Measurements from ENCODE around the gene TEAD2. TPM values are rescaled to one million over a fixed set of nuclear protein-coding genes. Genes with fewer than 3 reads are reported as not detected.
A peak's percentile ranks its signal among the peaks of the same experiment; 100 is the strongest.
"Not testable (repeated sequence)": the region's sequence is repeated elsewhere in the genome, so short reads cannot be mapped to it uniquely, and the experiment has no call there.

The TEAD2 gene
- total and polyA plus RNA-seq, 3 experiments from 2014 or later, result not detected

DNA sequence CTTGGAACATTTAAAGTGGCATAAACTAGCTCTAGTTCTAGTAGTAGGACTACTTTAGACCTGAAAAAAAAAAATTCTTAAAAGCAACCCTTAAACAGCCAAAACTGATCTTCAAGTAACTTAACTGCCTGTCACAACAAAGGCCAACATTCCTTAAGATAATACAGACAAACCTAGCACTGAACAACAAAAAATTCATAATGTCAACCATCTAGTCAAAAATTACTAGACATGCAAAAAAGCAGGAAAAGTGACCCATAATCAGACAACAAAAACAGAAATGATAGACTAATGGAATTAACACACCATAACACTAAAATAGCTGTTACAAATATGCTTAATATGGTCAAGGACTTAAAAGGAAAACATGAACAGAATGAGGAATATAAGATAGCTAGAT lies 43.9 kb downstream of the TEAD2 start:
- H3K9me3 ChIP-seq (ENCODE audit: low read length), result peaks cover 4% of the 10 kb centered on the region
- no peaks in the 10 kb centered on the region for H3K4me1 ChIP-seq (ENCODE audit: insufficient read depth, low read length)
- ChIA-PET CTCF (interaction anchor here (1.4 kb wide), 1 partner anchor 22 kb away, joined by 3 read pairs; no protein-coding TSS in a partner anchor), POLR2A (interaction anchor here (0.6 kb wide), 1 partner anchor 479 kb away, joined by 3 read pairs; no protein-coding TSS in a partner anchor)
- Mint-ChIP-seq H3K4me1 (peaks cover 8 to 10% (median 8%) of the 10 kb centered on the region in 3 donors), H3K4me3 (no peak overlapping the region), H3K27me3 (no peaks in the 10 kb centered on the region), H3K36me3 (peaks cover 10 to 46% (median 43%) of the 10 kb centered on the region in 3 donors), H3K9me3 (peaks cover 11 to 14% (median 12%) of the 10 kb centered on the region in 5 donors), H3K27ac (no peak overlapping the region)
- no peaks in the 10 kb centered on the region for H3K36me3 ChIP-seq (ENCODE audit: insufficient read depth, low read length)
- DNase-seq, result no peak
- H3K27me3 ChIP-seq (ENCODE audit: insufficient read depth, low read length, poor library complexity, severe bottlenecking), result no peaks in the 10 kb centered on the region
- H3K27ac ChIP-seq (ENCODE audit: low read depth, low read length), result no peak overlapping the region
- no peak overlapping the region for H3K4me3 ChIP-seq (ENCODE audit: low read length)

DNA sequence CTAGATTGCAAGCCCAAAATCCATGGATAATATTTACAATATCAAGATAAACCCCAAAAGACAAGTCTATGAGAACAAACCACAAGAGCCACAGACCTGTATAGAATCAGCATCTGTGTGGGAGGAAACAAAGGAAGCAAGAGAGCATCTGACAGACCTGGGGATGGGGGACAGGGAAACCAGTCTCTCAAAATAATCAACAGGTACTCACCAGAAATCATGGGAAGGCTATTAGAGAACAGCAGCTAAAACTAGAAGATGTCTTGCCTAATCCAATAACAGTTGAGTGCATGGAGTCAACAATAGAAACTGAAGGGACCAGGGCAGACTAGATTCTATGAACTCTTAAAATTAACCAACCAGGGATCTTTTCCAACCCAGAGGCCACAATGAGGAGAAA lies 45.9 kb downstream of the TEAD2 start:
- H3K4me3 ChIP-seq (ENCODE audit: low read length), result no peak overlapping the region
- H3K27me3 ChIP-seq (ENCODE audit: insufficient read depth, low read length, poor library complexity, severe bottlenecking), result no peaks in the 10 kb centered on the region
- ChIA-PET CTCF (interaction anchor here (0.9 kb wide), 1 partner anchor 15 kb away, joined by 3 read pairs; no protein-coding TSS in a partner anchor), POLR2A (no interaction called here)
- no peaks in the 10 kb centered on the region for H3K36me3 ChIP-seq (ENCODE audit: insufficient read depth, low read length)
- DNase-seq, result no peak
- peaks cover 4% of the 10 kb centered on the region for H3K9me3 ChIP-seq (ENCODE audit: low read length)
- no peaks in the 10 kb centered on the region for H3K4me1 ChIP-seq (ENCODE audit: insufficient read depth, low read length)
- Mint-ChIP-seq H3K4me3 (no peak overlapping the region), H3K9me3 (peaks cover 11 to 13% (median 12%) of the 10 kb centered on the region in 5 donors), H3K27ac (no peak overlapping the region), H3K27me3 (no peaks in the 10 kb centered on the region), H3K4me1 (peaks cover 5 to 10% (median 8%) of the 10 kb centered on the region in 3 donors), H3K36me3 (peaks cover 7 to 47% (median 46%) of the 10 kb centered on the region in 3 donors)
- H3K27ac ChIP-seq (ENCODE audit: low read depth, low read length), result no peak overlapping the region

GRCh38 chr19:49315111-49315510 lies 47.1 kb downstream of the TEAD2 start:
- Histone ChIP-seq H3K4me3 (ENCODE audit: low read length) (no peak overlapping the region), H3K27me3 (ENCODE audit: insufficient read depth, low read length, poor library complexity, severe bottlenecking) (no peaks in the 10 kb centered on the region), H3K36me3 (ENCODE audit: insufficient read depth, low read length) (peaks cover 3% of the 10 kb centered on the region), H3K27ac (ENCODE audit: low read depth, low read length) (no peak overlapping the region), H3K4me1 (ENCODE audit: insufficient read depth, low read length) (no peaks in the 10 kb centered on the region), H3K9me3 (ENCODE audit: low read length) (peaks cover 4% of the 10 kb centered on the region)
- H3K27ac Mint-ChIP-seq, result peak overlapping the region in 2 of 8 donors; percentile 70 to 72
- H3K4me1 Mint-ChIP-seq, result peaks cover 5 to 10% (median 8%) of the 10 kb centered on the region in 3 donors
- H3K27me3 Mint-ChIP-seq, result no peaks in the 10 kb centered on the region
- H3K4me3 Mint-ChIP-seq, result no peak overlapping the region
- H3K9me3 Mint-ChIP-seq, result peaks cover 11 to 13% (median 12%) of the 10 kb centered on the region in 5 donors
- CTCF ChIA-PET, result interaction anchor here (0.9 kb wide), 1 partner anchor 14 kb away, joined by 3 read pairs; no protein-coding TSS in a partner anchor
- no peak for DNase-seq
- POLR2A ChIA-PET, result no interaction called here
- peaks cover 18 to 51% (median 49%) of the 10 kb centered on the region in 3 donors for H3K36me3 Mint-ChIP-seq

DNA sequence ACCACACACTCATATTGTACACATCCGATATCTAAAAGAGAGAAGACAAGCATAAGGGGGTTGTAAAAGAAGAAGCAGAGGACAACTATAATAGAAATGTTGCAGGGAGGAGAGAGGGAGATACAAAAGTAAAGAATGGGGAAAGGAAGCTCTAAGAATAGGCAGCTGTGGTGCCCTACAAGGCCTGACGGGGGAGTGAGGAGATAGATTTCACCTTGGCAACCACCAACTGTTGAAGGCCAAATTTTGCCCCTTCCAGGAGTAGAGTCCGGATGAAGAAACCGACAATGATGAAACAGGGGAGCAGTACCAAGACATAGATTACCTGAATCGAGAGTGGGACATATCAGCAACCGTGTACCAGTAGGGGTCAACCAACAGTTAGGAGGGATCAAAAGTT lies 53.1 kb downstream of the TEAD2 start:
- Mint-ChIP-seq H3K27ac (peak overlapping the region in 2 of 8 donors; percentile 1 to 55), H3K9me3 (no peaks in the 10 kb centered on the region), H3K36me3 (peaks cover 18 to 37% (median 20%) of the 10 kb centered on the region in 3 donors), H3K4me3 (no peak overlapping the region), H3K27me3 (no peaks in the 10 kb centered on the region), H3K4me1 (no peaks in the 10 kb centered on the region)
- CTCF ChIA-PET, result no interaction called here
- H3K27ac ChIP-seq (ENCODE audit: low read depth, low read length), result no peak overlapping the region
- no peaks in the 10 kb centered on the region for H3K9me3 ChIP-seq (ENCODE audit: low read length)
- no peak for DNase-seq
- H3K36me3 ChIP-seq (ENCODE audit: insufficient read depth, low read length), result peaks cover 3% of the 10 kb centered on the region
- POLR2A ChIA-PET, result no interaction called here
- H3K4me3 ChIP-seq (ENCODE audit: low read length), result no peak overlapping the region
- no peaks in the 10 kb centered on the region for H3K27me3 ChIP-seq (ENCODE audit: insufficient read depth, low read length, poor library complexity, severe bottlenecking)
- no peaks in the 10 kb centered on the region for H3K4me1 ChIP-seq (ENCODE audit: insufficient read depth, low read length)

GRCh38 chr19:49306734-49307133 lies 55.5 kb downstream of the TEAD2 start:
- peaks cover 18 to 27% (median 23%) of the 10 kb centered on the region in 3 donors for H3K36me3 Mint-ChIP-seq
- H3K9me3 Mint-ChIP-seq; POLR2A ChIA-PET; H3K4me1 ChIP-seq (ENCODE audit: insufficient read depth, low read length); H3K36me3 ChIP-seq (ENCODE audit: insufficient read depth, low read length); H3K4me1 Mint-ChIP-seq; H3K27me3 ChIP-seq (ENCODE audit: insufficient read depth, low read length, poor library complexity, severe bottlenecking); H3K27ac Mint-ChIP-seq; H3K27ac ChIP-seq (ENCODE audit: low read depth, low read length); H3K9me3 ChIP-seq (ENCODE audit: low read length); DNase-seq; H3K4me3 ChIP-seq (ENCODE audit: low read length); H3K27me3 Mint-ChIP-seq; H3K4me3 Mint-ChIP-seq: not testable (repeated sequence)
- CTCF ChIA-PET, result interaction anchor here (1.5 kb wide), 1 partner anchor 18 kb away, joined by 3 read pairs; no protein-coding TSS in a partner anchor

DNA sequence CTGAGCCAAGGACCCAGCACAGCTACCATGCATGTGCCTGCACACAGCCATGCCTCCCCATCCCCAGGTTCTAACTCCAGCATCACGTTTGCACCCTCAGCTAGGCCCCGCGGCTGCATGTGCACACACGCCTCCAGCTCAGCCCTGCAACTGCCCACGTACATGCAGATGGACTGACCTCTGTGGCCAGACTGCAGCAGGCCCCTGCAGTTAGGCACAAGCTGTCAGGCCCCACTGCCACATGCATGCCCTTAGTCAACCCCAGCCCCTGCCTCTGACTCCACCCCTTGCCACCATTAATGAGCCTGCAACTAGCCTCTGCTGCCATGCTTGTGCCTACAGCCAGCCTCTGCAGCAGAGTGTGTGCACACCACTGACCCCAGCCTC lies 60.4 kb downstream of the TEAD2 start:
- H3K36me3 Mint-ChIP-seq, result peaks cover 0 to 8% (median 3%) of the 10 kb centered on the region in 3 donors
- peaks cover 0 to 3% of the 10 kb centered on the region in 2 donors for H3K27me3 Mint-ChIP-seq
- peaks cover 0 to 7% (median 0%) of the 10 kb centered on the region in 5 donors for H3K9me3 Mint-ChIP-seq
- ChIA-PET CTCF (interaction anchor here (0.5 to 1.7 kb wide), 10 partner anchors 10 to 256 kb away, joined by 3 to 9 read pairs (median 4); no protein-coding TSS in a partner anchor), POLR2A (no interaction called here)
- no peak overlapping the region for H3K4me3 Mint-ChIP-seq
- no peak for DNase-seq
- no peaks in the 10 kb centered on the region for H3K36me3 ChIP-seq (ENCODE audit: insufficient read depth, low read length)
- peaks cover 7 to 9% (median 7%) of the 10 kb centered on the region in 3 donors for H3K4me1 Mint-ChIP-seq
- no peaks in the 10 kb centered on the region for H3K4me1 ChIP-seq (ENCODE audit: insufficient read depth, low read length)
- H3K27ac ChIP-seq (ENCODE audit: low read depth, low read length), result no peak overlapping the region
- H3K27ac Mint-ChIP-seq, result no peak overlapping the region
- no peaks in the 10 kb centered on the region for H3K27me3 ChIP-seq (ENCODE audit: insufficient read depth, low read length, poor library complexity, severe bottlenecking)
- H3K9me3 ChIP-seq (ENCODE audit: low read length), result no peaks in the 10 kb centered on the region
- H3K4me3 ChIP-seq (ENCODE audit: low read length), result no peak overlapping the region

- Histone ChIP-seq H3K4me1 (ENCODE audit: insufficient read depth, low read length) (no peaks in the 10 kb centered on the region), H3K9me3 (ENCODE audit: low read length) (no peaks in the 10 kb centered on the region), H3K27me3 (ENCODE audit: insufficient read depth, low read length, poor library complexity, severe bottlenecking) (no peaks in the 10 kb centered on the region), H3K4me3 (ENCODE audit: low read length) (no peak overlapping the region), H3K36me3 (ENCODE audit: insufficient read depth, low read length) (no peaks in the 10 kb centered on the region), H3K27ac (ENCODE audit: low read depth, low read length) (no peak overlapping the region)
- ChIA-PET CTCF (interaction anchor here (0.7 to 1.7 kb wide), 11 partner anchors 11 to 172 kb away, joined by 3 to 9 read pairs (median 4); no protein-coding TSS in a partner anchor), POLR2A (no interaction called here)
- peaks cover 0 to 3% of the 10 kb centered on the region in 2 donors for H3K27me3 Mint-ChIP-seq
- H3K4me3 Mint-ChIP-seq, result peak overlapping the region in 1 of 7 donors; percentile 8
- H3K4me1 Mint-ChIP-seq, result peaks cover 7 to 9% (median 7%) of the 10 kb centered on the region in 3 donors
- peak; percentile 53 to 83 (median 70) for DNase-seq
- H3K9me3 Mint-ChIP-seq, result peaks cover 0 to 7% (median 0%) of the 10 kb centered on the region in 5 donors
- H3K36me3 Mint-ChIP-seq, result peaks cover 0 to 8% (median 3%) of the 10 kb centered on the region in 3 donors
- H3K27ac Mint-ChIP-seq, result no peak overlapping the region
Observed at GRCh38 chr19:49301165-49301865, 60.9 kb downstream of the TEAD2 start.

GRCh38 chr19:49298653-49299052 lies 63.6 kb downstream of the TEAD2 start:
- CTCF ChIA-PET, result interaction anchor here (1.2 kb wide), 1 partner anchor 73 kb away, joined by 3 read pairs; no protein-coding TSS in a partner anchor
- H3K27ac ChIP-seq (ENCODE audit: low read depth, low read length); H3K36me3 ChIP-seq (ENCODE audit: insufficient read depth, low read length); H3K4me1 ChIP-seq (ENCODE audit: insufficient read depth, low read length); H3K27me3 Mint-ChIP-seq; DNase-seq; H3K36me3 Mint-ChIP-seq; H3K9me3 Mint-ChIP-seq; H3K27me3 ChIP-seq (ENCODE audit: insufficient read depth, low read length, poor library complexity, severe bottlenecking); H3K4me1 Mint-ChIP-seq; H3K4me3 ChIP-seq (ENCODE audit: low read length); H3K9me3 ChIP-seq (ENCODE audit: low read length); H3K4me3 Mint-ChIP-seq; H3K27ac Mint-ChIP-seq; POLR2A ChIA-PET: not testable (repeated sequence)

Measured in CD8-positive, alpha-beta memory T cell (primary cell).